Measurements from ENCODE around the gene SLC1A5.
"Not testable (repeated sequence)": the region's sequence is repeated elsewhere in the genome, so short reads cannot be mapped to it uniquely, and the experiment has no call there.

SLC1A5 gene

GRCh38 chr19:46768746-46769145 lies 19.6 kb downstream of the SLC1A5 start:
- DNase-seq (ENCODE audit: low read depth): not testable (repeated sequence)

DNA sequence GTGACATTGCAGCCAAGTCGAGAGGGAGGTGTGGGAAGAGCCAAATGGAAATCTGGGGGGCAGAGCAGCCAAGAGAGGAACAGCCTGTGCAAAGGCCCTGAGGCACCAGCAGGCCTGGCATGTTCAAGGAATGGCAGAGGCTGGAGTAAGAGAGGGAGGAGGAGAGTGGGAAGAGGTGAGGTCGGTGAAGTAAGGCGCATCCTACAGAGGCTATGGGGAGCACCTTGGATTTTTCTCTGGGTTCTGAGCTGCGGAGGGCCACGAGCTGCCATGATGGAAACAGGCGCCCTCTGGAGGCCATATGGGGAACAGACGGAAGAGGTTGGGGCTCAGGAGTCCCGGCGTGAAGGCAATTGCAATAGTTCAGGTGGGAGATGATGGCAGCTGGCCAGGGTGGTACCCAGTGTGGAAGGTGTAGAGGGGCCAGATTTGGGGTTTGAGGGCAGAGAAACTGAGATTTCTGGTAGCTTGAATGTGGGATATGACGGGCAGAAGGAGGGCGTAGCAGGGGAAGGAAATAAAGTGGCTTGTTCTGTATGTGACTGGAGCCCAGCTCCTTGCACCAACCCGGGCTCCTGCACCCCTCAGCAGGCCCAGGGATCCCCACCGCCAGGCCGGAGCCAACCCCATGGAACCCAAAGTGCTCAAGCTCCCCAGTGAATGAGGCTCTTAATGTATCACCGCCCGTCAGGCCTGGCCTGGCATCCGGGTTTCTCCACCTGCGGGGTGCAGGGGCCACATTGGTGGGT lies 21.7 kb downstream of the SLC1A5 start:
- DNase-seq (ENCODE audit: low read depth): no peak

GRCh38 chr19:46764817-46765291 lies 23.5 kb downstream of the SLC1A5 start:
- DNase-seq (ENCODE audit: low read depth): no peak

DNA sequence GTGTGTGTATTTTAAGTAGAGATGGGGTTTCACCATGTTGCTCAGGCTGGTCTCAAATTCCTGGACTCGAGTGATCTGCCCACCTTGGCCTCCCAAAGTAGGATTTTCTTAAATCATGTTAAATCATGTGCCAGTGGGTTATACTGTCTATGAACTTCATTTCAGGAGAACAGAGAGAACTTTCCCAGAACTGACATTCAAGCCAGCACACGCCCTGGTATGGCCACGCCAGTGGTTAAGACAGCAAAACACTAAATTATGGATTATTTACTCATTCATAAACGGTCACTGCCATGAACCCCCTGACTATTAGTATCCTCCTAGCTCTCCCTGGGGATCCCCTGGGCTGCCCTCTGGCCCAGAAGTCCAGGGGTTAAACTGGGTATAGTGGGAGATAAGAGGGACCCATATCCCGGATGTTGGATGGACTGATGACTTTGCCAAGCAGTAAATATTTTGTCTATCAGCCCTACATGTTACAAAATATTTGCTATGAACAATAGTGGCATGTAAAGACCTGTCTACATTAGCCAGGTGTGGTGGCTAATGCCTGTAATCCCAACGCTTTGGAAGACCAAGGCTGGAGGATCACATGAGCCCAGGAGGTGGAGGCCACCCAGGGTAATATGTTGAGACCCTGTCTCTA lies 26.0 kb downstream of the SLC1A5 start:
- no peak for DNase-seq (ENCODE audit: low read depth)

- DNase-seq (ENCODE audit: low read depth): no peak
Observed at GRCh38 chr19:46761418-46761831, 27.0 kb downstream of the SLC1A5 start.

GRCh38 chr19:46760897-46761296 lies 27.5 kb downstream of the SLC1A5 start:
- not testable (repeated sequence) for DNase-seq (ENCODE audit: low read depth)

GRCh38 chr19:46760363-46760762 lies 28.0 kb downstream of the SLC1A5 start:
- no peak for DNase-seq (ENCODE audit: low read depth)

- no peak for DNase-seq (ENCODE audit: low read depth)
Observed at GRCh38 chr19:46759817-46760333, 28.5 kb downstream of the SLC1A5 start.

GRCh38 chr19:46759206-46759605 lies 29.2 kb downstream of the SLC1A5 start:
- no peak for DNase-seq (ENCODE audit: low read depth)

GRCh38 chr19:46756544-46756888 lies 31.9 kb downstream of the SLC1A5 start:
- DNase-seq (ENCODE audit: low read depth): no peak

DNA sequence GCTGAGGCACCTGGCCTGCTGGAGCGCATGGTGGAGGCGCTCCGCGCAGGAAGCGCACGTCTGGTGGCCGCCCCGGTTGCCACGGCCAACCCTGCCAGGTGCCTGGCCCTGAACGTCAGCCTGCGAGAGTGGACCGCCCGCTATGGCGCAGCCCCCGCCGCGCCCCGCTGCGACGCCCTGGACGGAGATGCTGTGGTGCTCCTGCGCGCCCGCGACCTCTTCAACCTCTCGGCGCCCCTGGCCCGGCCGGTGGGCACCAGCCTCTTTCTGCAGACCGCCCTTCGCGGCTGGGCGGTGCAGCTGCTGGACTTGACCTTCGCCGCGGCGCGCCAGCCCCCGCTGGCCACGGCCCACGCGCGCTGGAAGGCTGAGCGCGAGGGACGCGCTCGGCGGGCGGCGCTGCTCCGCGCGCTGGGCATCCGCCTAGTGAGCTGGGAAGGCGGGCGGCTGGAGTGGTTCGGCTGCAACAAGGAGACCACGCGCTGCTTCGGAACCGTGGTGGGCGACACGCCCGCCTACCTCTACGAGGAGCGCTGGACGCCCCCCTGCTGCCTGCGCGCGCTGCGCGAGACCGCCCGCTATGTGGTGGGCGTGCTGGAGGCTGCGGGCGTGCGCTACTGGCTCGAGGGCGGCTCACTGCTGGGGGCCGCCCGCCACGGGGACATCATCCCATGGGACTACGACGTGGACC lies 32.4 kb downstream of the SLC1A5 start:
- DNase-seq (ENCODE audit: low read depth): no peak

DNA sequence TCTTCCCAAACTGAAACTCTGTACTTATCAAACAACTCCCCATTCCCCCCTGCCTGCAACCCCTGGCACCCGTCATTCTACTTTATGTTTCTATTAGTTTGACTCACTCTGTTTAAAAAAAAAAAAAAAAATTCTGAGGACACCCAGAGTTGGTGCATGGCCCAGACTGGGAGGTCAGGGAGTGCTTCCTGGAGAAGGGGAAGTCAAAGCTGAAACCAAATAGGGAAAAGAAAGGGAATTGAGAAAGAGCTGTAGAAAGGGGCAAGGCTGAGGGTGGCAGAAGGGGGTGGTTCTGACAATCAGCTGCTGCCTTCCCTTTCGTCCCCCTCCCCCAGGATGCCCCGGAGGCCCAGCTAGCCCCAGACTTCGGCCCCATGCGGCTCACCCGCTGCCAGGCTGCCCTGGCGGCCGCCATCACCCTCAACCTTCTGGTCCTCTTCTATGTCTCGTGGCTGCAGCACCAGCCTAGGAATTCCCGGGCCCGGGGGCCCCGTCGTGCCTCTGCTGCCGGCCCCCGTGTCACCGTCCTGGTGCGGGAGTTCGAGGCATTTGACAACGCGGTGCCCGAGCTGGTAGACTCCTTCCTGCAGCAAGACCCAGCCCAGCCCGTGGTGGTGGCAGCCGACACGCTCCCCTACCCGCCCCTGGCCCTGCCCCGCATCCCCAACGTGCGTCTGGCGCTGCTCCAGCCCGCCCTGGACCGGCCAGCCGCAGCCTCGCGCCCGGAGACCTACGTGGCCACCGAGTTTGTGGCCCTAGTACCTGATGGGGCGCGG lies 33.1 kb downstream of the SLC1A5 start:
- DNase-seq (ENCODE audit: low read depth): no peak

- peak; percentile 30 for DNase-seq (ENCODE audit: low read depth)
Observed at GRCh38 chr19:46753420-46754155, 34.8 kb downstream of the SLC1A5 start.

GRCh38 chr19:46748325-46749109 lies 39.9 kb downstream of the SLC1A5 start:
- peak; percentile 73 for DNase-seq (ENCODE audit: low read depth)

DNA sequence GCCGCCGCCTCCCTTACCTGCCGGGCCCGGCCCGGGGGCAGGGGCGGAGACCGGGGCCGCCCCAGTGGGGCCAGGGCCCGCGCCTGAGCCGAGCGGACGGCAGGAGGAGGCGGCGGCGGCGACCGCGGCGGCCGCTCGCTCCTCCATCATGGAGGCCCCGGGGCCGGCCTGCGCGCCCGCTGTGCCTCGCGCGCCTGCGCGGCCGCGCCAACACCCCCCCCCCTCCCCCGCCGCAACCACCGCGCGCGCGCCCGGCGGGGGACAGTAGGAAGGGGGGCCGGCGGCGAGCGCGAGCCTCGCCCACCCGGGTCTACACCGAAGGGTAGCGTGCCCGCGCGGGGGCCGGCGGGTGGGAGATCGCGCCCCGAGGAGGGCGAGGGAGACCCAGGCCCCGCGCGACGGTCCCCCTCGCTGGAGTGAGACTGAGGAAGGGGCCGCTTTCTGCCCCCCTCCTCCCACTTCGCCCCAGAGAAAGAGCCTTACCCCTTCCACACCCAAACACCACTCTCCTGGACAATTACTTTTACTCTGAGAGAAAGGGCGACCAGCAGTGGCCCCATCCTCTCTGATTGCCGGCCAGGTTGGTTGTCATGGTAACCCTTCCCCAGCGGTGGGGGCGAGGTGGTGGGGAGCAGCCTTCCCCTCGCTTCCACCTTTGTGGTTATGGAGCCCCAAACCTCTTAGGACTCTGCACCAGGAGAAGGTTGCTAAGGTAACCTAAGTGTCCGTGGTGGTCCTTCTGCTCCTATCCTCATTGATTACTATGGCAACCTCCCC lies 41.9 kb downstream of the SLC1A5 start, which contains the start of gene STRN4:
Gene STRN4, minus strand, starts transcription at position 170 of the 777 bp plus-strand sequence. Its CDS starts 20 bp downstream, at position 150.
- DNase-seq (ENCODE audit: low read depth): no peak

GRCh38 chr19:46745521-46746280 lies 42.7 kb downstream of the SLC1A5 start, which contains the start of gene FKRP:
Gene FKRP, plus strand, starts transcription at chr19:46746057. Its CDS starts 9,394 bp downstream, at chr19:46755451.
- DNase-seq (ENCODE audit: low read depth): no peak

GRCh38 chr19:46745030-46745429 lies 43.4 kb downstream of the SLC1A5 start:
- DNase-seq (ENCODE audit: low read depth): no peak

DNA sequence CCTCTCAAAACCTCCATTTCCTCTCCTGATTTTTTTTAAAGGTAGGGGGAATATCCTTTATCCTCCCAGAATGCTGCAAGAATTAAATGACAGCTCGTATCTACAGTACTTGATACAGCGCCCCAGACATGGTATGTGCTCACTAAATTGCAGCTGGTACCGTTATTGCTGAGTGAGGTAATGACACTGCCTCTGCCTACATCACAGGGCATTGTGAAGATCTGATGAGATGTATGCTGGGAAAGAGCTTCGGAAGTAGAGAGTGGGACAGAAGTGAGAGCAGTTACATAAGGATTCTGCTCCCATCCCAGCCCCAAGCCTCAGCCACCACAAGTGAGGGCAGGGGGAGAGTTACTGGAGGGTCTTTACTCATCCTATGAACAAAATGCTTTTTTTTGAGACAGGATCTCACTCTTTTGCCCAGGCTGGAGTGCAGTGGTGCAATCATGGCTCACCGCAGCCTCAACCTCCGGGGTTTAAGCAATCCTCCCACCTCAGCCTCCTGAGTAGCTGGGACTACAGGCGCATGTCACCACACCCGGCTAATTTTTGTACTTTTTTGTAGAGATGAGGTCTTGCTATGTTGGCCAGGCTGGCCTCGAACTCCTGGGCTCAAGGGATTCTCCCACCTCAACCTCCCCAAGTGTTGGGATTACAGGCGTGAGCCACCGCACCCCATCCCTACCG lies 44.2 kb downstream of the SLC1A5 start:
- DNase-seq (ENCODE audit: low read depth): no peak

Data from stimulated activated CD8-positive, alpha-beta memory T cell treated with anti-CD3 and anti-CD28 coated beads, Interleukin-7, amount 100 ng/mL, for 24 hours (primary cell).